Dedifferentiated amniotic fluid mesenchymal stem cell (primary cell): ENCODE results near the gene FZD2.

ENCODE experiments used
- DNase-seq: peaks from one replicate; pipeline ENCODE4 v3.0.0-alpha.2; 2016; ENCODE audit errors: extremely low spot score

FZD2 gene

DNA sequence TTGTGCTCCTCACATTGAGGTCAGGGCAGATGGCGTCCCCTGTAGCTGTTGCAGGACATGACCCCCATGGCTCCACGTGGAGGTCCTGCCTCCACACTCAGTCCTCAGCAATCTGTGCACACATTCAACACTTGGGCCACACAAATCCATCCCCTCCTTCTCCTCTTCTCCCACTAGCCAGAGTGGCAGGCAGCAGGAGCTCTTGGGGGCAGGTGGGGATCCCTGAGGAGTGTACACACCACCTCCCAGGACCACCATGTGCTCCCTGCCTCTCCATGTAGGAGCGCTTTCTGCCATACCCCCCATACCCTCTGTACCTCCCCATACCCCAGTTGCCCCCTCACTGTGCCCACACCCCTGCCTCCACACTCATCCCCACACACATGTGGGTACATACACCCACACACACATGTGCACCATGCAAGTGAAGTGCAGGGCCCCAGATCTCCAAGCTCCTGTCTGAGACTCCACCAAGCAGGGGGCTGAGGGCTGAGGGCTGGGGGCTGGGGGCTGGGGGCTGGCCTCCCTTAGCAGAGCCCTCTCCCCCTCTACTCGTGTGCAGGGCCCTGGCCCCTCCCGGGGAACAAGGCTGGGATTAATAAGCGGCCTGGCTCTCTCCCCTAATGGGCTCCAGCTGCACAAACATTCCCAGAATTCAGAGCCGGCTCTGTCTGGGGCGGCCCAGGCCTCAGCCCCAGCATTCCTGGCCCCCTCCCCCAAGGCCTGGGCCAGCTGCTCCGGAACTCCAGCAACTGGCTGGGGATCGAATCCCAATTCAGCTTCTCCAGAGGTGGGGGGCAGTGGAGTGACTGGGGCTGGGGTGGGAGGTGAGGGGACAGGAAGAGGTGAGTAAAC lies 50.8 kb downstream of the FZD2 start:
- DNase-seq, result peak; percentile 75

GRCh38 chr17:44608727-44609435 lies 51.6 kb downstream of the FZD2 start:
- DNase-seq, result no peak

- no peak for DNase-seq
These were observed 53.0 kb downstream of the FZD2 start for GRCh38 chr17:44610331-44610730.
